Omental fat pad (tissue), 4 donors: ENCODE data around the gene CUL9. TPM values are rescaled to one million over a fixed set of nuclear protein-coding genes. Genes with fewer than 3 reads are reported as not detected.

Experiments used
- ATAC-seq: fragments of 150-250 bp; one replicate; pipeline ENCODE4 v1.9.1; 2016; ENCODE audit warnings: mild to moderate bottlenecking, moderate library complexity; ENCODE audit not compliant: low FRiP score
- DNase-seq: peaks from one replicate; pipeline ENCODE4 v3.0.0-alpha.2; 2019; ENCODE audit warnings: low spot score
- CTCF ChIP-seq, 3 donors: fragments of 450-650 bp; IDR thresholded peaks; one replicate each; pipeline ENCODE4 v1.5.1; 2016 to 2017; ENCODE audit warnings: antibody characterized with exemption in 3 of 3, mild to moderate bottlenecking in 3 of 3, moderate library complexity in 2 of 3
- total RNA-seq, 4 donors: library from RNA; depleted of rRNA; stranded (reverse); fragments of >200 nt; gene quantifications; one replicate each; pipeline ENCODE4 v1.1.0, GENCODE V29; 2016

The CUL9 gene
- total RNA-seq, 4 donors from 2014 or later: 24.6 to 41.6 (median 28.7) TPM

- no peak for TF ChIP-seq CTCF (IDR thresholded peaks at IDR 0.05)
- DNase-seq (no peak), ATAC-seq (no peak)
Measured at GRCh38 chr6:43220439-43220951, 38.5 kb downstream of the CUL9 start.

- ATAC-seq: no peak
Measured at GRCh38 chr6:43221046-43221972, 39.3 kb downstream of the CUL9 start.

GRCh38 chr6:43222418-43223059, 40.5 kb downstream of the CUL9 start:
- DNase-seq: no peak
- no peak for TF ChIP-seq CTCF (IDR thresholded peaks at IDR 0.05)
- ATAC-seq: no peak

More at GRCh38 chr6:43221046-43221972, 39.3 kb downstream of the CUL9 start:
- DNase-seq: no peak
- no peak for TF ChIP-seq CTCF (IDR thresholded peaks at IDR 0.05)

- TF ChIP-seq CTCF (IDR thresholded peaks at IDR 0.05): no peak
- ATAC-seq (no peak), DNase-seq (no peak)
Measured at GRCh38 chr6:43223175-43223574, 41.2 kb downstream of the CUL9 start.

- no peak for DNase-seq
- ATAC-seq: no peak
- no peak for TF ChIP-seq CTCF (IDR thresholded peaks at IDR 0.05)
Measured at GRCh38 chr6:43226192-43226851, 44.3 kb downstream of the CUL9 start.

- DNase-seq (peak; percentile 46), ATAC-seq (peak; percentile 96)
- TF ChIP-seq CTCF (IDR thresholded peaks at IDR 0.05): peak in 2 of 3 donors; percentile 35 to 82
Measured at GRCh38 chr6:43228951-43229802, 47.2 kb downstream of the CUL9 start, which contains the start of gene DNPH1. Gene DNPH1, minus strand, starts transcription at chr6:43229481. Its CDS starts 25 bp downstream, at chr6:43229456.
